HuH-7 (cell line): Measurements from ENCODE around the gene ANTXR1.
A peak's percentile ranks its signal among the peaks of the same experiment; 100 is the strongest.

Experiments used
- DNase-seq: peaks from one replicate; pipeline ENCODE4 v3.0.0; 2011; ENCODE audit warnings: low spot score

Gene ANTXR1

DNA sequence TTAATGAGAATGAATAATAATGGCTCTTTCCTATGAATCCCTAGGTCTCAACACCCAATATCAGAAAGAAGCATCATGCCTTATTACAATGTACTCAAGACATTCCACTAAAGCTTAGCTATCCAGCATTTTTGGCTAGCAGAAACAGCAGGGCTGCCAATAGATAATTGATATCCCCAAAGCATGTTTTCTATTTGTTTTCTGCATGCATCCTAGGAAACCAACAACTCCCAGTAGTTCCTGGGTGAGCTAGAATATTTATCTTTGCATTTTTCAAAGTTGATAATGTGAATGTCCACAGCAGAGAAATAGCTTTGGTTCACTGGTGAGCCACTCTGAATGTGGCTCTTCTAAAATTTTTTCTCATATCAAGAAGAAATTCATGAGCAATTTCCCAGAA is 5.8 kb upstream of the ANTXR1 start:
- DNase-seq, result no peak

DNA sequence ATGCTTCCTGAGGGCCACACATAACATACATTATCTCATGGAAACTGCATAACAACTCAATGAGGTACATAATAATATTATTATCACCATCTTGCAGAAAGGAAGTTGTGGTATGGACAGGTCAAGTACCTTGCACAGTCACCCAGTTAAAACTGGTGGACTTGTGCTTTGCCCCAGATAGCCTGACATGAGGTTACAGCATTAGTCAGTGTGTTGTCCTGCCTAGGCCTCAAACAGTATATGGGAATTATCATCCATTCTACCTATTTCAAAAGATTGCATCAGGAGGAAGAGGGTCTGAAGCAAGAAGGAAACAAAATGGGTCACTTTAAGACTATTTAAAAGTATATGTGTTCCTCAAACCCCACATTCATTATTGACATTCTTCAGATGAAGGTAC is 5.4 kb upstream of the ANTXR1 start:
- no peak for DNase-seq

DNA sequence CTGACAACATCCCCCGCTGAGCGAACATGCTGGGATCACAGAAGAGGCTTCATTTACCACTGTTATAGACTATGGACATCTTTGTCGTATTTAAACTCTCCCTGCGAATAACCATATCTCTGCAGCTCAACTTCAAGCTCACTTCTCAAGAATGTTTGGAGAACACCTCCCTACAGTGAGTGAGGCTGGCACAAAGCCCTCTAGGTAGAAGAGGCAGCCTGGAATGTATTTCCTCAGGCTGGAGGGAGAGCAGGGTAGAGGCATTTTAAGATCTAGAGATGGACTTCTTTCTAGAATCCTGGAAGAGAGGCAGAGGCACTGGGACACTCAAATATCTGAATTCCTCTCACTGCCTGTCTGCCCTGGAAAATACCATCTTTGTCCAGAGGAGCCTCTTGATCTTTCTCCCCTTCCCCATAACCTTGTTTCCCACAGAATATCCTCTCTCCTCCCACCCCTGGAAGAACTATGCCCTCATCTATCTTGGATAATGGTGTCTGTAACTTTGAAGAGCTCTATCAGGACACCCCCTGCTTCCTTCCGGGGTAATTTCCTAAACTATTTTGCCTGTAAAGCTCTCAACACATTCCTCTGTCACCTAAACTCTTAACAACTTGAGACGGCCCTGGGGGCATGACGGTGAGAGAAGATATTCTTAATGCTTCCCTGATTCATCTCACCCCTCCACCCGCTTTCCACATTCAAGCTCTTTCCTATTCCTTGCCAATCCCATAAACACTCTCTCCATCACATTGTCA is 2.4 kb upstream of the ANTXR1 start:
- DNase-seq, result no peak

DNA sequence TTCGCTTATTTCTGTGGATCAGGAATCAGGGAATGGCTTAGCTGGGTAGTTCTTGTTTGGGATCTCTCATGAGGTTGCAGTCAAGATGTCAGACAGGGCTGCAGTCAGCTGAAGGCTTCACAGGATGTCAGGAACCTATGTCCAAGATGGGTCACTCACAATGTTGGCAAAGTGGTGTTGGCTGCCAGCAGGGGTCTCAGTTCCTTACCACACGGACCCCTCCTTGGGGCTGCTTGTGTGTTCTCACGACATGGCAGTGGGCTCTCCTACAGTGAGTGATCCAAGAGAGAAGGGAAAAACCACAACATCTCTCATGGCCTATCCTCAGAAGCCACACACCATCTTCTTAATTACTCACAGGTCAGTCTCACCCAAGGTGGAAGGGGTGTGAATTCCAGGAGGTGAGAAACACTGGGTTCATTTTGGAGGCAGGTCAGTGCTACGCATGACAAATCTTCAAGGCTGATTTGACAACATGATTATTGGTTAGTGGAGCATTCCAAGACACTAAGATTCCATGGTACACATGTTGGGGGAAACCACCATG is 1.3 kb upstream of the ANTXR1 start:
- no peak for DNase-seq

DNA sequence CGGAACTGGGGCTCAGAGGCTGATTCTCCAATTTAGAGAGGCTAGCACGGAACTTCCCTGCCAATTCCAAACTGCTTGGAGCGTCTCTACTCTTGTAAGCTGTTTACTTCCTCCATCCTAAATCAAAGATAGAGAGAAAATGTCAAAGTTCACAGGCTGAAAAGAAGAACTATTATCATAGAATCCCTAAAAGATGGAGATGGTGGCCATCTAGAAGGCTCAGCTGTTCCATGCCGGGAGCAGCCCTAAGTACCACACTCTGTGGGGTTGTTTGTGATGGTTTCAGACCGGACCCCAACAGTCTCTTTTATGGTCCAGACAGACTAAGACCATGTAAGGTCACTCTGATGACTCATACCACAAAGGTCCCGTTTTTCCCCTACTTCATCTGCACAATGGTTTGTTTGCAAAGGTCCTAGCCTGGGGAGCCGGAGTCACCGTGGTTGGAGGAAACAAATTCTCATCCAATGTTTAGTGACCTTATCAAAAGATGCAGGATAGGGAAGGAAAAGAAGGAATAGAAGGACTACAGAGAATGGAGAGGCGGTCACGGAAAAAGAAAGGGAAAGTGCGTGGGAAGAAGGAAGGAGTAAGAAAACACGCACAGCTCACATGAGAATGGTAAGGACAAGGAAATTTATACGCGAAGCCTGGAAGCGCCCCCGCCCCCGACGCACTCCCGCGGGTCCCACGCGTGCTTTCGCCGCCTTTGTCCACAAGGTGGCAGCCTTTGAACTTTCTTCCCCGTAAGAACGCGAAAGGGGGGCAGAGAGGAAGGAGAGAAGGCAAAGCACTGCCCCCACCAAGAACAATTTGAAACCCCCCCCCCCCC is 453 bp upstream of the ANTXR1 start:
- peak; percentile 41 for DNase-seq

DNA sequence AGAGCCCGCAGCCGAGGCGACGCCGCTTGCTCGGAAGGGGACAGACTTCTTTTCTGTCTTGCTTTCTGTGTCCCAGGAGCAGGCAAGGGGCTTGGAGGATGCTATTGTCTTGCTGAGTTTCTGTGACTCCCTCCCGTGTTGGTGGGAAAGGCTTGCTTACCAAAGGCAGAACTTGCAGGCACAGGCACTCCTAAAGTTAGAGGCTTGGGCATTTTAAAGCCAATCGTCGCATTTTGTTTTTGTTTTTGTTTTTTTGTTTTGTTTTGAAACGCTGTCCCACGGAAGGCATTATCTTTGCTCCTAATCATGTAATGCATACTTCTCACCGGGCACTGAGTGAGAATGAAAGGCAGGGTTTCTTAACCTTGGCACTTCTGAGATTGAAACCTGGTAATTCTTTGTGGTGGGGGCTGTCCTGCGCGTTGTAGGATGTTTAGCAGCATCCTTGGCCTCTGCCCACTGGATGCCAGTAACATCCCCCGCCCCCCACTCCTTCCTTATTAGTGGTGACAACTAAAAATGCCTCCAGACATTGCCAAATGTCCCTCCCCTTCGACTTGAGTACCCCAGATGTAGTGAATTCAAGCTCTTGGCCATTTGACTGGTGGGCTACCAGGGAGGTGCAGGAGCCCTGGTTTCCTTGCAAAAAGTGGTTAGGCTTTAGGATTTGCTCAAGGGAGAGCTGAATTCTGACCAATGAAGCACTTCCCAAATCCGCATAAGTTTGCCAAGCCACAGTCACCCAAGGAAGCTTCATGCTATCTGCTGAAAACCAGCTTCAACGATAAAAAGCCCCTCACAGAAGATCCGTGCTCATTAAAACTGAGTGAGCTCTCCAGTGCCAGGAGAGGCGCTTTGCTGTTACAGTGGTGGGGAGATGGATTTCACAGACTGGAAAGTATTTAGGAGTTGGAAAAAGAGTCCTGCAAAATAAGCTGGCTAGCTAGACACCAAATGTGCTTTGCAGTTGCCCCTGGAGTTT is 1.2 kb downstream of the ANTXR1 start:
- no peak for DNase-seq

DNA sequence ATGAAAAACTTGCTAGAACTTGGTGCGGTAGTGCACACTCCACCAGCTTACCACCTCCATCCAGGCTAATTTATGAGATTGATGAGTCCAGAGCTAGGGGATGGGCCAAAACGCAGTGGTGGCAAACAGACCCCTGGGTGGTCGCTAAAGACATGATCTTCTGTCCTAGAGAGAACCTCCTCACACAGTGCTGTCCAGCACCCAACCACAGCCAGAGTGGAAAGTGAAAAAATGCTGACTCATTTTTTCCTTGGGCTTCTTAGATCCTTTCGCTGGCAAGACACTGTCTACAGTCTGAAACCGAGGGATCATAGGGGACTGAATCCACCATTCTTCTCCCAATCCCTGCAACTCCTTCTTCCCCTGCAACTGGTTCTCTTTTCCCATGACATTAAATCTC is 4.1 kb downstream of the ANTXR1 start:
- DNase-seq, result no peak

DNA sequence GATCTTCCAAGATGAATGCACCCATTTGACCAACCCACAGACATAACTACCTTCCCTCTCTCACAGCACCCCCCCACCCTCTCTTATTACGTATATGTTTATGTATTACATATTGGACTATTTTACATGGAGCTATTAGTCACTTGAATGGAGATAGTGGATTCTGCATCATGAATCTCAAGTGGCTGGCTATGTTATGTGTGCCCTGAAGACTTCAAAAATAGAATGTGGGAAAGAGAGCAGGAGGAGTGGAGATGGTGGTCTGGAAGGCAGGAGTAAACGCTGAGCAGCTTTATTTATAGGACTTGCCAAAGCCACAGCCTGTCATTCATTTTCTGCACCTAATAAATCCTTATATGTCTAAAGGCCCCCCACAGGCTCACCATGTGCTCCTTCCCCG is 4.9 kb downstream of the ANTXR1 start:
- DNase-seq, result no peak

DNA sequence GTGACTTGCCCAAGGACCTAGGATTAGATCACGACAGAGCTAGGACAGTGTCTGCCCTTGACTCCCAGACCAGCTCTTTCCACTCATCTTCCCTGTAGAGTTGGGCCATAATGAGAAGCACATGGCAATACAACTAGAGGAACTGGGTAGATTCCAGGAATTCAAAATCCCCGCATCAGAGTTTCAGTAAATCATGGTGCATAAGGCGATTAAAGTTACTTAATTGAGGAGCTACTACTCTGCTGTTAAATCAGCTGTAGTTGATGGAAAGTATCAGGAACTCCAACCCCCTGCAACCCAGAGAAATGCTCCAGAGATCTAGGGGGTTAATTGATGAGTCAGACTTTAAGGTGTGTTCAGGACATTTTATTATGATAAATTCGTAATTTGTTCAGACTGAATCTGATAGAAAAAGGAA is 5.7 kb downstream of the ANTXR1 start:
- no peak for DNase-seq

DNA sequence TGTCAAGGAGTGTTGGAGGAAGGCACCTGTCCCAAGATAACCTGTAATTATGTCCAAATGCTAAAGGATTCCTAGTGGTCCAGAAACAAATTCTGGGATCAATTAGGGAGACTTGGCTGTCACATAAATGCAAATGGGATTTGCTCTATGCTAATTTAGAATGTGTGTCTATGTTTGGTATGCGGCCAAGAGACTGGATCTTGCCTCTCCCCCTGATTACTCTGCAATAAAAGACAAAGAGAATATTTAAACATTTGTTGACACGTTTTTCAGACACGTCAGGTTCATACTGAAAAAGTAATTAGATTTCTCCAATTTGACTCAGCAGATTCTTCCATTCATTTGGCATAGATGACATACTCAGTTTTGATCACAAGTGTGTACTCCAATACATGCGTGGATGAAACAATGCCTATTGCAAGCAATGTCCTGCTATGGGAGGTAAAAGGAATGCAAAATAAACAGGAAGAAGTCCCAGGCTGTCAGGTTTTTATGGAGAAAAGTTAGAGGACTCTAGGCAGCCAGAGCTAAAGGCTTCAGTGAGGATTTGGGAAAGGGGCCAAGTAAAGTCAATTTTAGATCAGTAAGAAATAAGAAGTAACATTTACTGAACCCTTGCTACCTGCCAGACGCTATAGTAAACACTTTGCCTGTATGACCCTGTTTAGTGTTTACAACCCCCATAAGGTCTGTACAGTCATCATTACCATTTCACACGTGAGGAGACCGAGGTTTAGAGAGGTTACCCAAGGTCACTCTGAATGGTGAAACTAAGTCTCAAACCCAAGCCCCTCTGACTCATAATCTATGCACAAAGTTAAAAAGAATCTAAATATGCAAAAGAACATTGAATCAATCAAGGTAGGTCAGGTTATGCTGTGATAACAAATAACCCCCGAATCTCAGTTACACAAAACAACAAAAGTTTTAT is 7.8 kb downstream of the ANTXR1 start:
- no peak for DNase-seq

DNA sequence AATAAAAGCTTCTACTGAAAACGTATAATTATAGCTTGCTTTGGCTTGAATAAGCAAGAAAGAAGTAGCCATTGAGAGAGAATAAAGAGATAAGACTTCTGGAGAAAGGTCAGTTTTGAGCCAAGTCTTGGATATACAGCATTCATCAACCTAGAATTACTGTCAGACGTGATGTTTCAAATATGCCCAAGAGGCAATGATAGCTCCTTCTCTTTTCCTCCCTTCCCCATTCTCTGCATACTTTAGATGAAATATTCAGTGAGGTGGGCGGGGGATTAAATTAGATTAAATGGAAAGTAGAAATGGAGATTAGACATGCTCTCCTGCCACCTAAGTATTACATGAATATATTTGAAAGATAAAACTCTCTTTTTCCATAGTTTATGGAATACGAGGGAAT is 8.7 kb downstream of the ANTXR1 start:
- no peak for DNase-seq

DNA sequence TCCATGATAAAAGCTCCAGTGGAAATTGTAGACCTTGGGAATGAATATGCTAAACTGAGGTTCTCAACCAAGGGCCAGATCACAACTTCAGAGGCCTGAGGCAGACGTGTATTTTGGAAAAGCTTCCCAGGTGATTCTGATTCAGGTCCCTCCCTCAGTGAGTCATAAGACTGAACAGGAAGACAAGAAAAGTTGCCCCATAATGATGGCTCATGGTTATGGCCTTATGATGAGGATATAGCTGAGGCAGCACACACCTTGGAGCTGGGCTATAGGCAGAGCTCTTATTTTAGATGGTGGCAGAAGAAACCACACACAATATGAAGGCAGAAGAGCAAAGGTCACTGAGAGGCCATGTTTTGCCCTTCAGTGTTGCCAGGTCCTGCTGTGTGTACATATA is 9.6 kb downstream of the ANTXR1 start:
- DNase-seq, result no peak

DNA sequence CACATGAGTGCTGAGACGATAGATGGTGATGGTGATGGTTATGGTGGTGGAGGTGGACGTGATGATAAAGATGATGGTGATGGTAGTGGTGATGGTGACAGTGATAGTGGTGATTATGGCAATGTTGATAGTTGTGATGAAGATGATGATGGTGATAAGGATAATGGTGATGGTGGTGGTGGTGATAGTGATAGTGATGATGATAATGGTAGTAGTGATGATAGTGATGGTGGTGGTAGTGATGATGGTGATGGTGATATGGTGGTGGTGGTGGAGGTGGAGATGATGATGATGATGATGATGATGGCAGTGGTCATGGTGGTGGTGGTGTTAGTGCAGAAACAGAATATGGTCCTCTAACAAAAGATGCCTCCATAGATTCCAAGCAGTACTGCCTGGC is 10.3 kb downstream of the ANTXR1 start:
- no peak for DNase-seq

DNA sequence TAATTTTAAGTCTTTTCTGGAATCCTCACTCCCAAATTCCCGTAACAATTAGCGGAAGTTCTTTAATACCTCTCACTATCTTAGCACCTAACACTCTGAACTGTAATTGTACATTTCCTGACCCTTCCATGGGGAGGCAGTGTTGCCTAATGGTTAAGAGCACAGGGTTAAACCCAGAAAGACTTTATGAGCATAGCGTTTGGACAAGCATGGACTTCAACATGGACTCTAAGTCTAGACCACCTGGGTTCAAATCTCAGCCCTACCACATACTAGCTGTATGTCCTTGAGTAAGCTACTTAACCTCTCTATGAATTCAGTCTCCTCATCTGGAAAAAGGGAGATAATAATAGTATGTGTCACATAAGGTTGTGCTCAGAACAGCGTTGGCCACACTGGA is 13.0 kb downstream of the ANTXR1 start:
- peak; percentile 34 for DNase-seq

DNA sequence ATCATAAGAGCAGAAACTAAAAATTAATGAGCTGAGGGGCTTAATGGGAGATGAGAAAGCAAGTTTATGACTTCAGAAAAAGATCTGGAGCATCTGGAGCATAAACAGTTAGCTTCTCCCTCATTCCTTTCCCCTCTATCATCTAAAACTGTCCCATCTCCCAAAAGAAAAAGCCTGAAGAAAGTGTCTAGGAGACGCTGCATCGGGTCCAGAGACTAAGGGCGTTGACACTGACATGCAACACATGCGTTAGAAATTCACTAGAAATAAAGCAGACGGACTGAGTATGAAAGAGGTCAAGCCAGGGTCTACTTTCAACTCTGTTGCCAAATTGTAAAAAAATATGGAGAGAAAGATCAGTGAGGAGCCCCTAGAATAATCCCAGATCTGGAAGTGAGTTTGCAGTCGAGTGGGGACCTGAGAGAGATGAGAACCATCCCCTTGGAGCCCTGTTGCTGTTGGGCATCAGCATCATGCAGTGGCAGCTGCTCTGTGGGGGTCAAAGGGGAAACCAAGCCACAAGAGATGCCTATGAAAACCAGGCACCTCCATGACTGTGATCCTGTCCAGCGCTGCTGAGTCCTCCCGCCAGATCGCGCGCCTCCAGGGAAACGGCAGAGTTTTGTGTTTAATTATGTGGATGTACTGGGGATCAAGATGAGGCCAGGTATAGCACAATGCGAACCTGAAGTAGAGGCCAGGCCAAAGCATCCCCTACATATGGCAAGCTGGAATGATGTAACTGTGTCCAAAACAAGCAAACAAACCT is 13.9 kb downstream of the ANTXR1 start:
- no peak for DNase-seq

DNA sequence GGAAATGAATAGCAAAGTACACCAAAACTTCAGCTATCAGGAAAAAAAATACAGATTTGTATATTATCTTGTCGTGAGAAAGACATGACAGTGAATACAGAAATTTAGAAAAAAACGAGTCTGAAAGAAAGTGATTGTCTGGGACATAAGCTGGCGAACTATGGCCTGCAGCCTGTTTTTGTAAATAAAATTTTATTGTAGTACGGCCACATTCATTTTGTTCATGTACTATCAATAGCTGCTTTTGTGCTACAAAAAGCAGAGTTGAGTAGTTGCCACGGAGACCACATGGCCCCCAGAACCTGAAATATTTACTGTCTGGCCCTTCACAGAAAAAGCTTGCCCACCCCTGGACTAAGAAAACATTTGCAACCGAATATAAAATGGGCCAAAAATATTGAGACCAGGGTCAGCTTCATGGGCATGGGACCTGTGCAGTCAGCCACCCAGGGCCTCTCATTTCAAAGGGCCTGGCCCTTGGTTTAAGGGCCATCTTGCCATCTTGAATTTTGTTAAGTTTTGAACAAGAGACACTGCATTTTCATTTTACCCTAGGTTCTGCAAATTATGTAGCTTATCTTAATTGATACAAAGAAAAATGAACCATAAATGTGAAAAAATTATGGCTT is 17.9 kb downstream of the ANTXR1 start:
- DNase-seq, result no peak

DNA sequence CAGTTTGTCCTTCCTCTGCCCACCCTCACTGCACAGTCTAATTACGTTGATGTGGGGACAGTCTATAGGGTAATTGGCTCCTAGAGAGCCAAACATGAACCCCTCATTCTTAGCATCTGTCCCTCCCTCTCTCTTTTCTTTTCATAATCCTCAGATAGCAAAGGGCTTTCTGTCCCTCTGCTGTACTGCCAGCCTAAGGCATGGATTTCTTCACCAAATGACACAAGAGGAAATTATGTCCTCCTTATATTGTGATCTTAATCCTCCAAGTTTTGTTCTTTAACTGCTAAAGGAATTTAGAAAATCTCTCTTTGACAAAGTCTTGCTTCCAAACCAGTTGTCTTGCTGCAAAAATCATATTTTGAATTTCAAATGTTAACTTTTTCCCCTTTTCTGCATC is 18.5 kb downstream of the ANTXR1 start:
- DNase-seq, result no peak

DNA sequence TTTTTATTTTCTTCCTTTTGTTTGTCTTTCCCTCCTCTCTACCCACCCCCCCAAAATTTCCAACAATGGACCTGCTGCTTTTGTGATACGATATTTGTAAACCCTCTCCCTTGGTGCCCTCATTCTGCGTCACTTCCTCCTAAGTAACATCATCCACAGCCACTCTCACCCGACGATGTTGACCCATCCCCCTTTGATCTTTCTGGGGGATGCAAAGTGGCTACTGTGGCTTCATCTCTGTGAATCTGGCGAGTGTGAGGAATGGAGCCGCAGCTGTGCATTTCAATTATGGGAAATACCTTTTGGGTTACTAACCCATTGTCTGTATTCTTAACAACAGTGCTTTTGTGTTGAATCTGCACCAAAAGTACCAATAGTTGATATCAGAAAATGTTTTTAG is 19.4 kb downstream of the ANTXR1 start:
- no peak for DNase-seq

DNA sequence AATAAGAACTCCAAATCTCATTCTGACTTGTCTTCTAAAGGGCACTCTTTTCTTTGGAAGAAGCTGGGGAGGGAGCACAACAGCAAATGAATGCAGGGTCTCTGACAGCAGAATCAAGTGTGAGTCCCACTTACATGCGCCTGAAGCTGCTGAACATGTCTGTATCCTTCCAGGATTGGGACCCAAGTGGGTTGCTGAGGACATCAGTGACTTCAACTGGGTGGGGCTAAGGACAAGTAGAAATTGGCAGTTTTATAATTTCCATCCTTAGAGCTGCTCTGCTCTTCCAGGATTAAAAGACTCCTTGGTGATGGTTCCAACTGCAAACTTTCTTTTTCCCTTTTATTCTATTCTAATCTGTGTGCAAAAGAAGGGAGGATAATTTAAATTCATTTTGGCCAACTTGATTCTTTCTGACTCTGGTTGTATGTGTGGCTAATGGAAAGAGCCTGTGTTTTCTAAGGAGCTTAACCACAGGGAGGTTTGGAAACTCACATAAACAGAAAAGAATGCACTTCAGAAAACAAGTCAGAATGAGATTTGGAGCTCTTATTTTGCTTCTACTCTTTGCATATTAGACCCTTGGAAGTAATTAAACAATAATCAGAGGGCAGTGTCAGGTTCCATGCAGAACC is 20.6 kb downstream of the ANTXR1 start:
- no peak for DNase-seq
